ENCODE measurements around the gene RAB3IL1.

RAB3IL1 gene

DNA sequence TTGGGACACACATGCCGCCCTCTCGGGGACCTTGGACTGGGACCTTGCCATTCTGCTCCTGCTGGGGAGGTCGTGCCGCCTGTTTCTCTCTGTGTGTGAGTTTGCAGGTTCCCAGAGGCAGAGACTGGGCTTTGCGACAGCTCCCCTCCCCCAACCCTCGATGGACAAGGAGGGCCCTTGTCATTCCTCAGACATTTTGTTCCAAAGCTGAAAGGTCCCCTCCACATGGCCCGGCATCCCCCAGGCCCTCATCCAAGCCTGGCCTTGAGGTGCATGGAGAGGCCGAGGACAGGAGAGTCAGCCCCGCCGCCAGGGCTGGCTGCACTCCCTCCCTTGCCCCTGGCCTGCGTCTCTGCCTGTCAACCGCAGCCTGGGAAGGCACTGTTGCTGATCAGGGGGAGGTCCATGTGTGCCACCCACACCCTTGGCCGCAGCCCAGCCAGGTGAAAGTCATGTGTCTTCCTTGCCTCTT is 63.6 kb downstream of the RAB3IL1 start:
- no peak for DNase-seq
- no peak overlapping the region for H3K27ac Mint-ChIP-seq
- no peaks in the 10 kb centered on the region for H3K4me1 Mint-ChIP-seq (ENCODE audit: low read depth)
- no peaks in the 10 kb centered on the region for H3K27me3 Mint-ChIP-seq
- no peak overlapping the region for H3K4me3 Mint-ChIP-seq
- H3K9me3 Mint-ChIP-seq, result no peaks in the 10 kb centered on the region
- H3K36me3 Mint-ChIP-seq (ENCODE audit: low read depth), result no peaks in the 10 kb centered on the region

DNA sequence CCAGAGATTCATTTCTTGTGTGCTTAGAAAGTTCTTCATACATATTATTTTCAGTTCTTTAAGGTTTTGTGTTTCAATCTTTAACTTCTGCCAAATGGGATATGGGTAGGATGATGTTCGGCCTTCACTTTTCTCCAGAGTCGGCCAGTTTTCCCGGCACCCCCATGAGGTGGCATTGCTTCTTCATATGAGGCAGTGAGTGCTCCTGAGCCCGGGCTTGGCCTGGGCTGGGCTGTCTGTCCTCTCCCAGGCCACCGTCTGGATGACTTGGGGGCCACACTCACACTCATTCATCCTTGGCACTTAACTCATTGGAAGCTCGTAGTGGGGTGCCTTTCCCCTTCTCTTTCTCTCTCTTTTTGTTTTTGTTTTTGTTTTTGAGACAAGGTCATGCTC is 65.5 kb downstream of the RAB3IL1 start:
- no peak overlapping the region for H3K27ac Mint-ChIP-seq
- H3K9me3 Mint-ChIP-seq, result no peaks in the 10 kb centered on the region
- H3K36me3 Mint-ChIP-seq (ENCODE audit: low read depth), result peaks cover 3% of the 10 kb centered on the region
- H3K4me1 Mint-ChIP-seq (ENCODE audit: low read depth), result no peaks in the 10 kb centered on the region
- DNase-seq, result no peak
- H3K27me3 Mint-ChIP-seq, result no peaks in the 10 kb centered on the region
- H3K4me3 Mint-ChIP-seq, result no peak overlapping the region

DNA sequence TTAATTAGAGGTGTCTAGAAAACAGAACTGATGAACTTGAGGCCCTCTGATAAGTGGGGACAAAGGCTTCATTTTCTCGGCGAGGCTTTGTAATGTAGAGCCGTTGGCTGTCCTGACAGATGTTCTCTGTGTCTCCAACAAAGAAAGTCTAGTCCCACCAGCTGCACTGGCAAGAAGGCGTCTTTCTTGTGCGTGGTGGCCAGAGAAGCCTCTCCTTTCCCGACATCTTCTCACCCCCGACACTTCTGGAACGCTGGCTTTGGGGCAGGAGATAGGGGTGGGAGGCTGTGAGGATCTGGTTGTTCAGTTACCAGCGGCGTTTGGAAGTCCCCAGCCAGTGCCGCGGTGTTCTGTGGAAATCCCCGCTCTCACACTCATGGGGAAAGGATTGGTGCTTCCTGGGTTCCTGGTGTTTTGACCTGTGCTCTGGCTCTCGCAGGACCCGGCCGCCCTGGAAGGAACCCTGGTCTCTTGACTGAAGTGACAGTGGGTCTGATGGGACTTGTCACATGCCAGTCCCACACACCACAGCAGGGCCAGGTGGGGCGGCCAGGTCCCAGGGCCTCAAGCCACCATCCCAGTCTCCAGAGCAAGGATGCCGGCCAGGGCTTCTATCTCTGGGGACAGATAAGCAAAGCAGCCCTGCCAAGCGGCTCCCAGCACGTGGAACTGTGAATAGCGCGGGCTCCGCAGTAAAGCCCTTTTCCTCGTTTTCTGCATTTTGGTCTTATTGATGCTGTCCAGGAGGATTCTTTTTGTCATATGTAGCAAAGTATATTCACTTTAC is 66.1 kb downstream of the RAB3IL1 start:
- H3K36me3 Mint-ChIP-seq (ENCODE audit: low read depth), result peaks cover 3% of the 10 kb centered on the region
- H3K27me3 Mint-ChIP-seq, result no peaks in the 10 kb centered on the region
- H3K4me3 Mint-ChIP-seq, result no peak overlapping the region
- H3K4me1 Mint-ChIP-seq (ENCODE audit: low read depth), result no peaks in the 10 kb centered on the region
- H3K9me3 Mint-ChIP-seq, result no peaks in the 10 kb centered on the region
- no peak for DNase-seq
- no peak overlapping the region for H3K27ac Mint-ChIP-seq

DNA sequence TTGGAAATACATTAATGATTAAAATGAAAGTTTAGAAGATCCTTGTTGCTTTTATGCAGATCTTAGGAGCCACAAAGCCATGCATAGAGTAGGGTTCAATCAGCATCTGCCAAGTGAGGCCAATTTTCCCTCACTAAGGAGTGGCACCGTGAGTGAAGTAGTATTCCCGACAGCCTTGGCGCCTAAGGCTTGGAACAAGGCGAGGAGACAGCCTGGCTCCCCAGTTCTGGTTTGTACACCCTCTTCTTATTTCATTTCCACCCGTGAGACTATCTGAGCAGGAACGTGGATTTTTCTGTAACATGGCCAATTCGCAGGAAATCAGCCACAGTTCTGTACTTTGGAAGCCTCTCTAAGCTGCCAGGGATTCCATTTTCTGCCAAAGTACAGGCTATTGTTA is 66.7 kb downstream of the RAB3IL1 start:
- Mint-ChIP-seq H3K36me3 (ENCODE audit: low read depth) (peaks cover 3% of the 10 kb centered on the region), H3K9me3 (no peaks in the 10 kb centered on the region), H3K4me1 (ENCODE audit: low read depth) (no peaks in the 10 kb centered on the region), H3K27ac (no peak overlapping the region), H3K27me3 (no peaks in the 10 kb centered on the region), H3K4me3 (no peak overlapping the region)
- no peak for DNase-seq

DNA sequence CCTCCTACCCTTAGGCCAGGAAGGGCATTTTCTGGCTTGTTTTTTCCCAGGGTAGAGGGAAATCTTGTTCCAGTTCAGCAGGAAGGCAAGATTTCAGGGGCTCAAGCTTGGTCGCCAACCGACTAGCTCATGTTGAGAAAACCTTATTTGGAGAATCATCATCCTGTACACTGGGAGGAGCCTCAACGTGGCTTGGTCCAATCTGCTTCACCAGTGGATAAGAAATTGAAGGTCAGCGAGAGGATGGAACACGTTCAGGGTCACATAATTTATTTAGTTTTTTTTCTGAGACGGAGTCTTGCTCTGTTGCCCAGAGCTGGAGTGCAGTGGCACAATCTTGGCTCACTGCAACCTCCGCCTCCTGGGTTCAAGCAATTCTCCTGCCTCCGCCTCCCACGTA is 68.7 kb downstream of the RAB3IL1 start:
- no peak overlapping the region for H3K4me3 Mint-ChIP-seq
- H3K9me3 Mint-ChIP-seq, result no peaks in the 10 kb centered on the region
- no peak overlapping the region for H3K27ac Mint-ChIP-seq
- no peaks in the 10 kb centered on the region for H3K27me3 Mint-ChIP-seq
- H3K36me3 Mint-ChIP-seq (ENCODE audit: low read depth), result peaks cover 3% of the 10 kb centered on the region
- H3K4me1 Mint-ChIP-seq (ENCODE audit: low read depth), result no peaks in the 10 kb centered on the region
- DNase-seq, result no peak

DNA sequence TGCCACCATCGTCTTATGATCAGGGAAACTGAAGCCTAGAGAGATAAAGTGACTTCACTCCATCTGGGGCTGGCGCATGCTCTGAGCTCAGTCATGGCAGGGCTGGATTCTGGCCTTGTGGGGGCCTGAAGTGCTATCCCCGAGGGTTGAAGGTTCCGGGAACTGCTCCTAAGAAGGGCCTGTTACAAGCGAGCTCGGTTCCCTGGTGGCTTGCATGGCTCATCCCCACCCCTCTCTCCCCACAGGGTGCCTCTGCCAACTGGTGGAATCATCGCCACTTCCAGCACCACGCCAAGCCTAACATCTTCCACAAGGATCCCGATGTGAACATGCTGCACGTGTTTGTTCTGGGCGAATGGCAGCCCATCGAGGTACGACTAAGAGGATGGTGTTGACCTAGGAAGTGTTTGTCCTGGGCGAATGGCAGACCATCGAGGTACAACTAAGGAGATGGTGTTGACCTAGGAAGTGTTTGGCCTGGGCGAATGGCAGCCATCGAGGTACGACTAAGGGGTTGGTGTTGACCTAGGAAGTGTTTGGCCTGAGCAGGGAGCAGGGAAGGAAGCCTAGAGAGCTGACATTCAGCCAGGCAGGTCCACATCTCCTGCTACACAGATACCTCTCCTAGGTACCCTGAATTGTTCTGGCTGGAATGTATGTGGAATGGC is 69.3 kb downstream of the RAB3IL1 start:
- H3K4me3 Mint-ChIP-seq, result no peak overlapping the region
- H3K36me3 Mint-ChIP-seq (ENCODE audit: low read depth), result peaks cover 3% of the 10 kb centered on the region
- no peaks in the 10 kb centered on the region for H3K27me3 Mint-ChIP-seq
- no peak for DNase-seq
- H3K9me3 Mint-ChIP-seq, result no peaks in the 10 kb centered on the region
- H3K27ac Mint-ChIP-seq, result no peak overlapping the region
- no peaks in the 10 kb centered on the region for H3K4me1 Mint-ChIP-seq (ENCODE audit: low read depth)
